HCT116 (cell line): ENCODE data around the gene SZRD1. TPM values are rescaled to one million over a fixed set of nuclear protein-coding genes. Genes with fewer than 3 reads are reported as not detected.

ENCODE experiments used
- ATAC-seq: fragments of 200-7000 bp; cut with Tn5 transposase; 2 replicates; pipeline ENCODE4 v1.9.1; 2020; ENCODE audit warnings: mild to moderate bottlenecking, moderate library complexity
- BruUV-seq: library from RNA; stranded (reverse); fragments of 400-500 nt; replicated peaks from 2 replicates; lab custom pipeline; 2021; lab: Mats Ljungman, UMichigan
- CTCF ChIA-PET: fragments of 300-600 bp; sonication (Branson Sonifier 250); formaldehyde crosslinking; loops from one replicate; lab custom pipeline; 2021; ENCODE audit warnings: antibody characterized with exemption; lab: Charles Lee
- POLR2A ChIA-PET: fragments of 300-600, 350-600 bp; sonication (Branson Sonifier 250); formaldehyde crosslinking; loops from one replicate; lab custom pipeline; 2021; ENCODE audit warnings: antibody characterized with exemption; lab: Charles Lee
- RAD21 ChIA-PET, 2 experiments: fragments of 300-600 bp; sonication (Branson Sonifier 250); formaldehyde crosslinking; loops; one replicate each; lab custom pipeline; 2023; ENCODE audit warnings: low total read pairs in 2 of 2; ENCODE audit not compliant: uncharacterized antibody in 2 of 2, unreplicated experiment in 2 of 2, low non-redundant PET in 1 of 2; lab: Charles Lee
- DNase-seq: peaks from one replicate; pipeline ENCODE4 v3.0.0-alpha.2; 2010; ENCODE audit warnings: low read depth, low spot score
- H2AFZ ChIP-seq: fragments of 200-600 bp; shearing (Covaris generic), sonication (generic); 2 replicates; pipeline ENCODE4 v1.6.1; 2017; ENCODE audit warnings: low read depth, mixed run types, mixed read lengths, antibody characterized with exemption, low read length; ENCODE audit not compliant: poor library complexity, severe bottlenecking
- H3K27ac ChIP-seq: 2 replicates; pipeline ENCODE4 v1.5.1; 2012; ENCODE audit warnings: low read depth, low read length
- H3K27me3 ChIP-seq: fragments of 200-600 bp; sonication (generic); 2 replicates; pipeline ENCODE4 v1.6.1; 2016; ENCODE audit warnings: mixed run types, low read length, mixed read lengths; ENCODE audit not compliant: insufficient read depth
- H3K36me3 ChIP-seq, 2 experiments: fragments of 200-500 bp in 1 of 2; fragments of 200-600 bp in 1 of 2; sonication (Bioruptor generic) in 1 of 2; sonication (generic) in 1 of 2; 2 replicates each; pipeline versions ENCODE4 v1.5.1 to v1.6.1; 2014 to 2016; ENCODE audit warnings: low read length in 2 of 2, inconsistent platforms in 1 of 2, mixed read lengths in 1 of 2, mixed run types in 1 of 2; ENCODE audit not compliant: insufficient read depth in 2 of 2, control insufficient read depth in 1 of 2
- H3K4me1 ChIP-seq, 2 experiments: fragments of 200-600 bp in 1 of 2; sonication (generic) in 1 of 2; 2 replicates each; pipeline versions ENCODE4 v1.5.1 to v1.6.1; 2012 to 2017; ENCODE audit warnings: low read length in 2 of 2, inconsistent platforms in 1 of 2, mild to moderate bottlenecking in 1 of 2, mixed read lengths in 1 of 2, mixed run types in 1 of 2, moderate library complexity in 1 of 2; ENCODE audit not compliant: insufficient read depth in 2 of 2, control insufficient read depth in 1 of 2
- H3K4me2 ChIP-seq: fragments of 200-600 bp; sonication (generic); 2 replicates; pipeline ENCODE4 v1.6.1; 2017; ENCODE audit warnings: mixed run types, low read length, mixed read lengths
- H3K4me3 ChIP-seq, 2 experiments: fragments of 200-600 bp in 1 of 2; sonication (generic) in 1 of 2; replicated peaks in 1 of 2; 2 replicates each; pipeline ENCODE4 v1.5.1; 2011 to 2016; ENCODE audit warnings: low read length in 2 of 2, control low read depth in 1 of 2, low read depth in 1 of 2, mild to moderate bottlenecking in 1 of 2, mixed read lengths in 1 of 2, mixed run types in 1 of 2
- H3K79me2 ChIP-seq: fragments of 200-600 bp; sonication (generic); 2 replicates; pipeline ENCODE4 v1.6.1; 2017; ENCODE audit warnings: mild to moderate bottlenecking, mixed run types, low read length, moderate library complexity, mixed read lengths; ENCODE audit not compliant: insufficient read depth
- H3K9ac ChIP-seq: fragments of 200-600 bp; sonication (generic); 2 replicates; pipeline ENCODE4 v1.6.1; 2016; ENCODE audit warnings: low read length, mixed read lengths
- H3K9me2 ChIP-seq: fragments of 200-600 bp; sonication (generic), shearing (Covaris generic); 2 replicates; pipeline ENCODE4 v1.6.1; 2017; ENCODE audit warnings: mixed run types, mild to moderate bottlenecking, moderate library complexity; ENCODE audit not compliant: insufficient read depth
- H3K9me3 ChIP-seq, 2 experiments: fragments of 200-500 bp in 1 of 2; fragments of 200-600 bp in 1 of 2; sonication (Bioruptor generic) in 1 of 2; sonication (generic) in 1 of 2; 2 replicates each; pipeline ENCODE4 v1.6.1; 2014 to 2017; ENCODE audit warnings: low read length in 2 of 2, mixed read lengths in 2 of 2, inconsistent platforms in 1 of 2, low read depth in 1 of 2, mild to moderate bottlenecking in 1 of 2, mixed run types in 1 of 2, moderate library complexity in 1 of 2; ENCODE audit not compliant: control insufficient read depth in 1 of 2, insufficient read depth in 1 of 2
- H4K20me1 ChIP-seq: fragments of 200-600 bp; sonication (generic), shearing (Covaris generic); 2 replicates; pipeline ENCODE4 v1.6.1; 2017; ENCODE audit warnings: mixed run types, mild to moderate bottlenecking, moderate library complexity; ENCODE audit not compliant: insufficient read depth
- CBX3 ChIP-seq: IDR thresholded peaks from 2 replicates; pipeline ENCODE4 v1.6.1; 2012; ENCODE audit warnings: low read depth
- EZH2 ChIP-seq: fragments of 200-600 bp; sonication (generic); IDR thresholded peaks from 2 replicates; pipeline ENCODE4 v1.6.1; 2017; ENCODE audit warnings: antibody characterized with exemption, mixed run types
- FOSL1 ChIP-seq: IDR thresholded peaks from 2 replicates; pipeline ENCODE4 v1.6.1; 2012; ENCODE audit warnings: low read depth
- JUND ChIP-seq: IDR thresholded peaks from 2 replicates; pipeline ENCODE4 v1.6.1; 2012
- POLR2A ChIP-seq: IDR thresholded peaks from 2 replicates; pipeline ENCODE4 v1.7.0; 2011; ENCODE audit warnings: borderline replicate concordance; ENCODE audit not compliant: insufficient read depth, insufficient read length; ENCODE audit errors: extremely low read depth
- POLR2AphosphoS5 ChIP-seq: IDR thresholded peaks from 2 replicates; pipeline ENCODE4 v1.6.1; 2011; ENCODE audit warnings: mild to moderate bottlenecking, low read depth, low read length, moderate library complexity
- RAD21 ChIP-seq: IDR thresholded peaks from 2 replicates; pipeline ENCODE4 v1.6.1; 2012; ENCODE audit warnings: low read depth, mild to moderate bottlenecking
- SIN3A ChIP-seq: IDR thresholded peaks from 2 replicates; pipeline ENCODE4 v1.6.1; 2012; ENCODE audit warnings: low read depth
- SP1 ChIP-seq: IDR thresholded peaks from 2 replicates; pipeline ENCODE4 v1.6.1; 2012; ENCODE audit warnings: low read depth
- SRF ChIP-seq: IDR thresholded peaks from 2 replicates; pipeline ENCODE4 v1.6.1; 2012; ENCODE audit warnings: low read depth
- YY1 ChIP-seq: IDR thresholded peaks from 2 replicates; pipeline ENCODE4 v1.6.1; 2011; ENCODE audit warnings: low read length, low read depth, moderate library complexity, mild to moderate bottlenecking; ENCODE audit not compliant: insufficient replicate concordance; ENCODE audit errors: extremely low read depth
- ZNF274 ChIP-seq: fragments of 200-500 bp; sonication (Bioruptor generic); IDR thresholded peaks from 2 replicates; pipeline ENCODE4 v1.6.1; 2014; ENCODE audit warnings: mild to moderate bottlenecking, low read depth, low read length, inconsistent platforms
- intact Hi-C: fragments of 100-400 bp; cut with micrococcal nuclease; formaldehyde crosslinking; loops from 2 replicates; pipeline ENCODE4 v1.10.0; 2022
- total RNA-seq: library from RNA; stranded (reverse); gene quantifications from one replicate; pipeline ENCODE4 v1.2.1, GENCODE V29; 2021; ENCODE audit not compliant: unreplicated experiment
- TF ChIP-seq, protein P1 (sequence below): IDR thresholded peaks from 2 replicates; pipeline ENCODE4 v1.6.1; 2012
- TF ChIP-seq, protein P2 (sequence below), 3 experiments: fragments of 200-600 bp in 1 of 3; sonication (generic) in 1 of 3; IDR thresholded peaks in 2 of 3; conservative IDR thresholded peaks in 1 of 3; 2 replicates each; pipeline ENCODE4 v1.5.1; 2012 to 2017; ENCODE audit warnings: low read depth in 2 of 3, low read length in 2 of 3, antibody characterized with exemption in 1 of 3, borderline replicate concordance in 1 of 3, control low read depth in 1 of 3, mild to moderate bottlenecking in 1 of 3, mixed read lengths in 1 of 3, mixed run types in 1 of 3, moderate library complexity in 1 of 3; ENCODE audit not compliant: insufficient read depth in 1 of 3
- TF ChIP-seq, protein P3 (sequence below): IDR thresholded peaks from 2 replicates; pipeline ENCODE4 v1.6.1; 2012
- TF ChIP-seq, protein P4 (sequence below): IDR thresholded peaks from 2 replicates; pipeline ENCODE4 v1.6.1; 2012; ENCODE audit warnings: low read depth
- TF ChIP-seq, protein P5 (sequence below): IDR thresholded peaks from 2 replicates; pipeline ENCODE4 v1.6.1; 2011; ENCODE audit warnings: mild to moderate bottlenecking, low read length, moderate library complexity; ENCODE audit not compliant: insufficient replicate concordance; ENCODE audit errors: extremely low read depth

The SZRD1 gene
- total RNA-seq, 1 experiment from 2014 or later, result 141 TPM

DNA sequence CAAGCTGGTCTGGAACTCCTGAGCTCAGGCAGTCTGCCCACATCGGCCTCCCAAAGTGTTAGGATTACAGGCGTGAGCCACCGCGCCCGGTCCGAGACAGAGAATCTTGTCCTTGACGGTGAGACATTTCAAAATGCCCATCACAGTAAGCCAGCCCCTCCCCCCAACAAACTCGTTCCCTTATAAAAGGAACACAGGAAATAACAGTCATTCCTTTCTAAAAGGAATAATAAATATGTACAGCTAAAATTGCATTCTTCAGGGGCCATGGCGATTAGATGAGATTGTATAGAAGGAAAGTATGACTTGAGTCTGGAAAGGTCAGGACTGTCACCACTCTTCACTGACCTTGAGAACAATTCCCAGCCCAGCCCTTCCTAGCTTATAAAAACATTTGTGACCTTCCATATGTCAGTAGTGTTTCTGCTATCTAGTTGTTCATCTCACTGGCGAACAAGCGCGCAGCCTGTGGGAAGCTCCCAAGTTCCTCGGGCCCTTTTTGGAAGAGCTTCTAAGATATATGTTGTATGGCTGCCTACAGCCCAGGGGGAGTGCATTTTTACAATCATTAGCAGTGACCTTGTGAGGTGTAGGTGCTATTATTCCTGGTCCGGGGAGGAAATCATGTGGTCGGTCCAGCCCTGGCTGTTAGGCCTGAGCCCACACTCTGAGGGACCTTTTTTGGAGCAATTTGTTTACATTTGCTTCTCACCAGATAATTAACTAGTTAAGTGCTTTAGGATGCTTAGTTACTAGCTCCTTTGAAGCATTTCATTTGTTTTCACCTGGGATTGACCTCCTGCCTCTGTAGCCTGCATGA is 8.7 kb downstream of the SZRD1 start:
- ATAC-seq (no peak), DNase-seq (no peak)
- Histone ChIP-seq H2AFZ (no peak overlapping the region), H3K27ac (no peak overlapping the region), H3K79me2 (peaks cover 98% of the 10 kb centered on the region), H3K27me3 (no peaks in the 10 kb centered on the region), H3K4me1 (peaks cover 11 to 37% of the 10 kb centered on the region in 2 experiments), H3K4me3 (no peak overlapping the region), H3K9ac (no peak overlapping the region), H3K9me2 (no peaks in the 10 kb centered on the region), H3K36me3 (peaks cover 0 to 12% of the 10 kb centered on the region in 2 experiments; a peak in 2 of 4 replicates), H3K4me2 (no peak overlapping the region), H4K20me1 (peaks cover 22% of the 10 kb centered on the region; the same call in 1 of the 2 replicates), H3K9me3 (no peaks in the 10 kb centered on the region)
- no TSS peak for BruUV-seq
- intact Hi-C loops, result no loop called here
- ChIA-PET POLR2A (no interaction called here), CTCF (interaction anchor here (0.7 kb wide), 1 partner anchor 13 kb away, joined by 3 read pairs; no protein-coding TSS in a partner anchor), RAD21 (no interaction called here)
- TF ChIP-seq, protein P1, sequence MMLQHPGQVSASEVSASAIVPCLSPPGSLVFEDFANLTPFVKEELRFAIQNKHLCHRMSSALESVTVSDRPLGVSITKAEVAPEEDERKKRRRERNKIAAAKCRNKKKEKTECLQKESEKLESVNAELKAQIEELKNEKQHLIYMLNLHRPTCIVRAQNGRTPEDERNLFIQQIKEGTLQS, result no peak
- no peak for TF ChIP-seq POLR2A
- TF ChIP-seq, protein P2, sequence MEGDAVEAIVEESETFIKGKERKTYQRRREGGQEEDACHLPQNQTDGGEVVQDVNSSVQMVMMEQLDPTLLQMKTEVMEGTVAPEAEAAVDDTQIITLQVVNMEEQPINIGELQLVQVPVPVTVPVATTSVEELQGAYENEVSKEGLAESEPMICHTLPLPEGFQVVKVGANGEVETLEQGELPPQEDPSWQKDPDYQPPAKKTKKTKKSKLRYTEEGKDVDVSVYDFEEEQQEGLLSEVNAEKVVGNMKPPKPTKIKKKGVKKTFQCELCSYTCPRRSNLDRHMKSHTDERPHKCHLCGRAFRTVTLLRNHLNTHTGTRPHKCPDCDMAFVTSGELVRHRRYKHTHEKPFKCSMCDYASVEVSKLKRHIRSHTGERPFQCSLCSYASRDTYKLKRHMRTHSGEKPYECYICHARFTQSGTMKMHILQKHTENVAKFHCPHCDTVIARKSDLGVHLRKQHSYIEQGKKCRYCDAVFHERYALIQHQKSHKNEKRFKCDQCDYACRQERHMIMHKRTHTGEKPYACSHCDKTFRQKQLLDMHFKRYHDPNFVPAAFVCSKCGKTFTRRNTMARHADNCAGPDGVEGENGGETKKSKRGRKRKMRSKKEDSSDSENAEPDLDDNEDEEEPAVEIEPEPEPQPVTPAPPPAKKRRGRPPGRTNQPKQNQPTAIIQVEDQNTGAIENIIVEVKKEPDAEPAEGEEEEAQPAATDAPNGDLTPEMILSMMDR (IDR thresholded peaks at IDR 0.05 in 2 of 3, conservative IDR thresholded peaks at IDR 0.05 in 1 of 3; ENCODE audit: borderline replicate concordance in 1 of 3, insufficient read depth in 1 of 3, low read depth in 2 of 3, low read length in 2 of 3), result no peak
- TF ChIP-seq ZNF274, result no peak
- TF ChIP-seq, protein P3, sequence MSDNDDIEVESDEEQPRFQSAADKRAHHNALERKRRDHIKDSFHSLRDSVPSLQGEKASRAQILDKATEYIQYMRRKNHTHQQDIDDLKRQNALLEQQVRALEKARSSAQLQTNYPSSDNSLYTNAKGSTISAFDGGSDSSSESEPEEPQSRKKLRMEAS, result no peak
- TF ChIP-seq POLR2AphosphoS5, result no peak
- TF ChIP-seq CBX3, result no peak
- TF ChIP-seq EZH2, result no peak
- no peak for TF ChIP-seq SIN3A
- TF ChIP-seq YY1, result no peak
- no peak for TF ChIP-seq RAD21
- no peak for TF ChIP-seq JUND
- TF ChIP-seq FOSL1, result no peak
- TF ChIP-seq, protein P4, sequence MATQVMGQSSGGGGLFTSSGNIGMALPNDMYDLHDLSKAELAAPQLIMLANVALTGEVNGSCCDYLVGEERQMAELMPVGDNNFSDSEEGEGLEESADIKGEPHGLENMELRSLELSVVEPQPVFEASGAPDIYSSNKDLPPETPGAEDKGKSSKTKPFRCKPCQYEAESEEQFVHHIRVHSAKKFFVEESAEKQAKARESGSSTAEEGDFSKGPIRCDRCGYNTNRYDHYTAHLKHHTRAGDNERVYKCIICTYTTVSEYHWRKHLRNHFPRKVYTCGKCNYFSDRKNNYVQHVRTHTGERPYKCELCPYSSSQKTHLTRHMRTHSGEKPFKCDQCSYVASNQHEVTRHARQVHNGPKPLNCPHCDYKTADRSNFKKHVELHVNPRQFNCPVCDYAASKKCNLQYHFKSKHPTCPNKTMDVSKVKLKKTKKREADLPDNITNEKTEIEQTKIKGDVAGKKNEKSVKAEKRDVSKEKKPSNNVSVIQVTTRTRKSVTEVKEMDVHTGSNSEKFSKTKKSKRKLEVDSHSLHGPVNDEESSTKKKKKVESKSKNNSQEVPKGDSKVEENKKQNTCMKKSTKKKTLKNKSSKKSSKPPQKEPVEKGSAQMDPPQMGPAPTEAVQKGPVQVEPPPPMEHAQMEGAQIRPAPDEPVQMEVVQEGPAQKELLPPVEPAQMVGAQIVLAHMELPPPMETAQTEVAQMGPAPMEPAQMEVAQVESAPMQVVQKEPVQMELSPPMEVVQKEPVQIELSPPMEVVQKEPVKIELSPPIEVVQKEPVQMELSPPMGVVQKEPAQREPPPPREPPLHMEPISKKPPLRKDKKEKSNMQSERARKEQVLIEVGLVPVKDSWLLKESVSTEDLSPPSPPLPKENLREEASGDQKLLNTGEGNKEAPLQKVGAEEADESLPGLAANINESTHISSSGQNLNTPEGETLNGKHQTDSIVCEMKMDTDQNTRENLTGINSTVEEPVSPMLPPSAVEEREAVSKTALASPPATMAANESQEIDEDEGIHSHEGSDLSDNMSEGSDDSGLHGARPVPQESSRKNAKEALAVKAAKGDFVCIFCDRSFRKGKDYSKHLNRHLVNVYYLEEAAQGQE, result no peak
- TF ChIP-seq SRF, result no peak
- TF ChIP-seq SP1, result no peak
- TF ChIP-seq, protein P5, sequence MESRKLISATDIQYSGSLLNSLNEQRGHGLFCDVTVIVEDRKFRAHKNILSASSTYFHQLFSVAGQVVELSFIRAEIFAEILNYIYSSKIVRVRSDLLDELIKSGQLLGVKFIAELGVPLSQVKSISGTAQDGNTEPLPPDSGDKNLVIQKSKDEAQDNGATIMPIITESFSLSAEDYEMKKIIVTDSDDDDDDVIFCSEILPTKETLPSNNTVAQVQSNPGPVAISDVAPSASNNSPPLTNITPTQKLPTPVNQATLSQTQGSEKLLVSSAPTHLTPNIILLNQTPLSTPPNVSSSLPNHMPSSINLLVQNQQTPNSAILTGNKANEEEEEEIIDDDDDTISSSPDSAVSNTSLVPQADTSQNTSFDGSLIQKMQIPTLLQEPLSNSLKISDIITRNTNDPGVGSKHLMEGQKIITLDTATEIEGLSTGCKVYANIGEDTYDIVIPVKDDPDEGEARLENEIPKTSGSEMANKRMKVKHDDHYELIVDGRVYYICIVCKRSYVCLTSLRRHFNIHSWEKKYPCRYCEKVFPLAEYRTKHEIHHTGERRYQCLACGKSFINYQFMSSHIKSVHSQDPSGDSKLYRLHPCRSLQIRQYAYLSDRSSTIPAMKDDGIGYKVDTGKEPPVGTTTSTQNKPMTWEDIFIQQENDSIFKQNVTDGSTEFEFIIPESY, result no peak
